NCI-H345 treated with DMSO at 0.1 percent for 48 hours (cell line): Measurements from ENCODE around the gene SAA2.
"Not testable (repeated sequence)": the region's sequence is repeated elsewhere in the genome, so short reads cannot be mapped to it uniquely, and the experiment has no call there.

Experiments
- DNase-seq: peaks from one replicate; lab custom pipeline; 2025; ENCODE audit not compliant: unreplicated experiment; lab: John Stamatoyannopoulos, UW

The SAA2 gene

GRCh38 chr11:18248561-18248960, at the start of gene SAA2:
SAA2 (minus strand) TSS chr11:18248668; CDS start chr11:18248011, 657 bp downstream.
- no peak for DNase-seq

- no peak for DNase-seq
Measured at GRCh38 chr11:18295316-18295715, 46.8 kb upstream of the SAA2 start.

GRCh38 chr11:18294862-18295261, 46.4 kb upstream of the SAA2 start:
- no peak for DNase-seq

GRCh38 chr11:18288911-18289310, 40.4 kb upstream of the SAA2 start:
- DNase-seq: no peak

GRCh38 chr11:18285841-18286240, 37.4 kb upstream of the SAA2 start:
- DNase-seq: no peak

GRCh38 chr11:18282626-18283025, 34.2 kb upstream of the SAA2 start:
- no peak for DNase-seq

- no peak for DNase-seq
Measured at GRCh38 chr11:18280438-18281045, 32.1 kb upstream of the SAA2 start.

GRCh38 chr11:18277565-18278271, 29.2 kb upstream of the SAA2 start:
- DNase-seq: no peak

- DNase-seq: no peak
Measured at GRCh38 chr11:18271206-18271605, 22.7 kb upstream of the SAA2 start.

- no peak for DNase-seq
Measured at GRCh38 chr11:18270102-18270501, 21.6 kb upstream of the SAA2 start.

GRCh38 chr11:18269252-18269651, 20.8 kb upstream of the SAA2 start:
- DNase-seq: not testable (repeated sequence)

- DNase-seq: not testable (repeated sequence)
Measured at GRCh38 chr11:18267335-18268133, 19.1 kb upstream of the SAA2 start.

GRCh38 chr11:18265949-18266348, 17.5 kb upstream of the SAA2 start, which contains the start of gene SAA1:
SAA1 (plus strand) TSS chr11:18266264; CDS start chr11:18266888, 624 bp downstream.
- no peak for DNase-seq

- DNase-seq: no peak
Measured at GRCh38 chr11:18264677-18265555, 16.4 kb upstream of the SAA2 start.

GRCh38 chr11:18264035-18264434, 15.6 kb upstream of the SAA2 start:
- no peak for DNase-seq

GRCh38 chr11:18262681-18263350, 14.3 kb upstream of the SAA2 start:
- DNase-seq: not testable (repeated sequence)

- DNase-seq: no peak
Measured at GRCh38 chr11:18261721-18262120, 13.3 kb upstream of the SAA2 start.

GRCh38 chr11:18259259-18259658, 10.8 kb upstream of the SAA2 start:
- no peak for DNase-seq

GRCh38 chr11:18254781-18255361, 6.4 kb upstream of the SAA2 start:
- no peak for DNase-seq

GRCh38 chr11:18253778-18254338, 5.4 kb upstream of the SAA2 start:
- no peak for DNase-seq
